COR-L47 (cell line): ENCODE results near the gene SMAD2.

Source experiments
- DNase-seq: peaks from one replicate; lab custom pipeline; 2025; lab: John Stamatoyannopoulos, UW

Gene SMAD2

GRCh38 chr18:47931718-47932103 lies 1.3 kb upstream of the SMAD2 start:
- peak; percentile 77 for DNase-seq

GRCh38 chr18:47930931-47931717 lies 665 bp upstream of the SMAD2 start:
- peak; percentile 99 for DNase-seq

GRCh38 chr18:47929681-47930198 lies 719 bp downstream of the SMAD2 start:
- DNase-seq = peak; percentile 40

- DNase-seq = no peak
These were observed 2.0 kb downstream of the SMAD2 start for GRCh38 chr18:47928466-47928865.

GRCh38 chr18:47926101-47926850 lies 4.2 kb downstream of the SMAD2 start:
- DNase-seq = no peak

- DNase-seq = no peak
These were observed 10.5 kb downstream of the SMAD2 start for GRCh38 chr18:47919916-47920315.

- no peak for DNase-seq
These were observed 12.4 kb downstream of the SMAD2 start for GRCh38 chr18:47917923-47918610.

GRCh38 chr18:47915930-47916329 lies 14.5 kb downstream of the SMAD2 start:
- no peak for DNase-seq

- DNase-seq = no peak
These were observed 15.2 kb downstream of the SMAD2 start for GRCh38 chr18:47915229-47915628.

- no peak for DNase-seq
These were observed 17.5 kb downstream of the SMAD2 start for GRCh38 chr18:47912794-47913585.

- no peak for DNase-seq
These were observed 18.1 kb downstream of the SMAD2 start for GRCh38 chr18:47912343-47912742.

GRCh38 chr18:47911877-47912276 lies 18.6 kb downstream of the SMAD2 start:
- no peak for DNase-seq

- DNase-seq = no peak
These were observed 21.0 kb downstream of the SMAD2 start for GRCh38 chr18:47909484-47909883.

- DNase-seq = no peak
These were observed 21.9 kb downstream of the SMAD2 start for GRCh38 chr18:47908592-47908991.

GRCh38 chr18:47906408-47906807 lies 24.1 kb downstream of the SMAD2 start:
- DNase-seq = no peak

GRCh38 chr18:47903809-47904208 lies 26.6 kb downstream of the SMAD2 start:
- DNase-seq = no peak

GRCh38 chr18:47901624-47902362 lies 28.7 kb downstream of the SMAD2 start:
- DNase-seq = no peak

- no peak for DNase-seq
These were observed 31.2 kb downstream of the SMAD2 start for GRCh38 chr18:47899107-47899840.

GRCh38 chr18:47898696-47899095 lies 31.8 kb downstream of the SMAD2 start:
- peak; percentile 97 for DNase-seq

GRCh38 chr18:47898055-47898454 lies 32.4 kb downstream of the SMAD2 start:
- peak; percentile 19 for DNase-seq
